HCT116 (cell line): ENCODE measurements around the gene C19orf85. TPM values are rescaled to one million over a fixed set of nuclear protein-coding genes. Genes with fewer than 3 reads are reported as not detected.

Experiments used
- ATAC-seq: fragments of 200-7000 bp; cut with Tn5 transposase; 2 replicates; pipeline ENCODE4 v1.9.1; 2020; ENCODE audit warnings: mild to moderate bottlenecking, moderate library complexity
- BruUV-seq: library from RNA; stranded (reverse); fragments of 400-500 nt; replicated peaks from 2 replicates; lab custom pipeline; 2021; lab: Mats Ljungman, UMichigan
- CTCF ChIA-PET: fragments of 300-600 bp; sonication (Branson Sonifier 250); formaldehyde crosslinking; loops from one replicate; lab custom pipeline; 2021; ENCODE audit warnings: antibody characterized with exemption; lab: Charles Lee
- POLR2A ChIA-PET: fragments of 300-600, 350-600 bp; sonication (Branson Sonifier 250); formaldehyde crosslinking; loops from one replicate; lab custom pipeline; 2021; ENCODE audit warnings: antibody characterized with exemption; lab: Charles Lee
- RAD21 ChIA-PET, 2 experiments: fragments of 300-600 bp; sonication (Branson Sonifier 250); formaldehyde crosslinking; loops; one replicate each; lab custom pipeline; 2023; ENCODE audit warnings: low total read pairs in 2 of 2; ENCODE audit not compliant: uncharacterized antibody in 2 of 2, unreplicated experiment in 2 of 2, low non-redundant PET in 1 of 2; lab: Charles Lee
- DNase-seq: peaks from one replicate; pipeline ENCODE4 v3.0.0-alpha.2; 2010; ENCODE audit warnings: low read depth, low spot score
- H2AFZ ChIP-seq: fragments of 200-600 bp; shearing (Covaris generic), sonication (generic); 2 replicates; pipeline ENCODE4 v1.6.1; 2017; ENCODE audit warnings: low read depth, mixed run types, mixed read lengths, antibody characterized with exemption, low read length; ENCODE audit not compliant: poor library complexity, severe bottlenecking
- H3K27ac ChIP-seq: 2 replicates; pipeline ENCODE4 v1.5.1; 2012; ENCODE audit warnings: low read depth, low read length
- H3K27me3 ChIP-seq: fragments of 200-600 bp; sonication (generic); 2 replicates; pipeline ENCODE4 v1.6.1; 2016; ENCODE audit warnings: mixed run types, low read length, mixed read lengths; ENCODE audit not compliant: insufficient read depth
- H3K36me3 ChIP-seq, 2 experiments: fragments of 200-500 bp in 1 of 2; fragments of 200-600 bp in 1 of 2; sonication (Bioruptor generic) in 1 of 2; sonication (generic) in 1 of 2; 2 replicates each; pipeline versions ENCODE4 v1.5.1 to v1.6.1; 2014 to 2016; ENCODE audit warnings: low read length in 2 of 2, inconsistent platforms in 1 of 2, mixed read lengths in 1 of 2, mixed run types in 1 of 2; ENCODE audit not compliant: insufficient read depth in 2 of 2, control insufficient read depth in 1 of 2
- H3K4me1 ChIP-seq, 2 experiments: fragments of 200-600 bp in 1 of 2; sonication (generic) in 1 of 2; 2 replicates each; pipeline versions ENCODE4 v1.5.1 to v1.6.1; 2012 to 2017; ENCODE audit warnings: low read length in 2 of 2, inconsistent platforms in 1 of 2, mild to moderate bottlenecking in 1 of 2, mixed read lengths in 1 of 2, mixed run types in 1 of 2, moderate library complexity in 1 of 2; ENCODE audit not compliant: insufficient read depth in 2 of 2, control insufficient read depth in 1 of 2
- H3K4me2 ChIP-seq: fragments of 200-600 bp; sonication (generic); 2 replicates; pipeline ENCODE4 v1.6.1; 2017; ENCODE audit warnings: mixed run types, low read length, mixed read lengths
- H3K4me3 ChIP-seq, 2 experiments: fragments of 200-600 bp in 1 of 2; sonication (generic) in 1 of 2; replicated peaks in 1 of 2; 2 replicates each; pipeline ENCODE4 v1.5.1; 2011 to 2016; ENCODE audit warnings: low read length in 2 of 2, control low read depth in 1 of 2, low read depth in 1 of 2, mild to moderate bottlenecking in 1 of 2, mixed read lengths in 1 of 2, mixed run types in 1 of 2
- H3K79me2 ChIP-seq: fragments of 200-600 bp; sonication (generic); 2 replicates; pipeline ENCODE4 v1.6.1; 2017; ENCODE audit warnings: mild to moderate bottlenecking, mixed run types, low read length, moderate library complexity, mixed read lengths; ENCODE audit not compliant: insufficient read depth
- H3K9ac ChIP-seq: fragments of 200-600 bp; sonication (generic); 2 replicates; pipeline ENCODE4 v1.6.1; 2016; ENCODE audit warnings: low read length, mixed read lengths
- H3K9me2 ChIP-seq: fragments of 200-600 bp; sonication (generic), shearing (Covaris generic); 2 replicates; pipeline ENCODE4 v1.6.1; 2017; ENCODE audit warnings: mixed run types, mild to moderate bottlenecking, moderate library complexity; ENCODE audit not compliant: insufficient read depth
- H3K9me3 ChIP-seq, 2 experiments: fragments of 200-500 bp in 1 of 2; fragments of 200-600 bp in 1 of 2; sonication (Bioruptor generic) in 1 of 2; sonication (generic) in 1 of 2; 2 replicates each; pipeline ENCODE4 v1.6.1; 2014 to 2017; ENCODE audit warnings: low read length in 2 of 2, mixed read lengths in 2 of 2, inconsistent platforms in 1 of 2, low read depth in 1 of 2, mild to moderate bottlenecking in 1 of 2, mixed run types in 1 of 2, moderate library complexity in 1 of 2; ENCODE audit not compliant: control insufficient read depth in 1 of 2, insufficient read depth in 1 of 2
- H4K20me1 ChIP-seq: fragments of 200-600 bp; sonication (generic), shearing (Covaris generic); 2 replicates; pipeline ENCODE4 v1.6.1; 2017; ENCODE audit warnings: mixed run types, mild to moderate bottlenecking, moderate library complexity; ENCODE audit not compliant: insufficient read depth
- EZH2 ChIP-seq: fragments of 200-600 bp; sonication (generic); IDR thresholded peaks from 2 replicates; pipeline ENCODE4 v1.6.1; 2017; ENCODE audit warnings: antibody characterized with exemption, mixed run types
- POLR2A ChIP-seq: IDR thresholded peaks from 2 replicates; pipeline ENCODE4 v1.7.0; 2011; ENCODE audit warnings: borderline replicate concordance; ENCODE audit not compliant: insufficient read depth, insufficient read length; ENCODE audit errors: extremely low read depth
- SP1 ChIP-seq: IDR thresholded peaks from 2 replicates; pipeline ENCODE4 v1.6.1; 2012; ENCODE audit warnings: low read depth
- intact Hi-C: fragments of 100-400 bp; cut with micrococcal nuclease; formaldehyde crosslinking; loops from 2 replicates; pipeline ENCODE4 v1.10.0; 2022
- total RNA-seq: library from RNA; stranded (reverse); gene quantifications from one replicate; pipeline ENCODE4 v1.2.1, GENCODE V29; 2021; ENCODE audit not compliant: unreplicated experiment
- TF ChIP-seq, protein P1 (sequence below): IDR thresholded peaks from 2 replicates; pipeline ENCODE4 v1.6.1; 2012; ENCODE audit warnings: low read depth
- TF ChIP-seq, protein P2 (sequence below), 3 experiments: fragments of 200-600 bp in 1 of 3; sonication (generic) in 1 of 3; IDR thresholded peaks in 2 of 3; conservative IDR thresholded peaks in 1 of 3; 2 replicates each; pipeline ENCODE4 v1.5.1; 2012 to 2017; ENCODE audit warnings: low read depth in 2 of 3, low read length in 2 of 3, antibody characterized with exemption in 1 of 3, borderline replicate concordance in 1 of 3, control low read depth in 1 of 3, mild to moderate bottlenecking in 1 of 3, mixed read lengths in 1 of 3, mixed run types in 1 of 3, moderate library complexity in 1 of 3; ENCODE audit not compliant: insufficient read depth in 1 of 3

C19orf85 gene
- total RNA-seq, 1 experiment from 2014 or later: 0.34 TPM

DNA sequence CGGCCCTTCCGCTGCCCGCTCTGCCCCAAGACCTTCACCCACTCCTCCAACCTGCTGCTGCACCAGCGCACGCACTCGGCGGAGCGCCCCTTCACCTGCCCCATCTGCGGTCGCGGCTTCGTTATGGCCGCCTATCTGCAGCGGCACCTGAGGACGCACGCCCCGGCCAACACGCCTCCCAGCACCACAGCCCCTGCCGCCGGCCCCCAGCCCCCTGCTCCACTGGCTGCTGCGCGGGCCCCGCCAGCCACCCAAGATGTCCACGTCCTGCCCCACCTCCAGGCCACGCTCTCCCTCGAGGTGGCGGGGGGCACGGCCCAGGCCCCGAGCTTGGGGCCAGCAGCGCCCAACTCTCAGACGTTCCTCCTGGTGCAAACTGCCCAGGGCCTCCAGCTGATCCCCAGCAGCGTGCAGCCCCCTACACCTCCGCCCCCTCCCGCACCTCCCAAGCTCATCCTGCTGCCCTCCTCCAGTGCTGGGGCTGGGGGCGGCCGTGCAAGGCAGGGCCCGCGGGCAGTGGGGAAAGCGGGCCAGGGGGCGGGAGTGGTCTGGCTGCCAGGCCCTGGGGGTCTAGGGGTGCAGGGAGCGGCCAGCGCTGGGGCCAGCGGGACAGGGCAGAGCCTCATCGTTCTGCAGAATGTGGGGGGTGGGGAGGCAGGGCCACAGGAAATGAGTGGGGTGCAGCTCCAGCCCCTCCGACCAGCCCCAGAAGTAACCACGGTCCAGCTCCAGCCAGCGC, 18.6 kb upstream of the C19orf85 start:
- Histone ChIP-seq H3K9ac (no peak overlapping the region), H3K9me3 (no peaks in the 10 kb centered on the region), H3K36me3 (no peaks in the 10 kb centered on the region), H4K20me1 (no peaks in the 10 kb centered on the region), H3K27ac (no peak overlapping the region)
- CTCF ChIA-PET: no interaction called here
- BruUV-seq: no TSS peak
- no peak for DNase-seq
- intact Hi-C loops: no loop called here
- TF ChIP-seq, protein P1, sequence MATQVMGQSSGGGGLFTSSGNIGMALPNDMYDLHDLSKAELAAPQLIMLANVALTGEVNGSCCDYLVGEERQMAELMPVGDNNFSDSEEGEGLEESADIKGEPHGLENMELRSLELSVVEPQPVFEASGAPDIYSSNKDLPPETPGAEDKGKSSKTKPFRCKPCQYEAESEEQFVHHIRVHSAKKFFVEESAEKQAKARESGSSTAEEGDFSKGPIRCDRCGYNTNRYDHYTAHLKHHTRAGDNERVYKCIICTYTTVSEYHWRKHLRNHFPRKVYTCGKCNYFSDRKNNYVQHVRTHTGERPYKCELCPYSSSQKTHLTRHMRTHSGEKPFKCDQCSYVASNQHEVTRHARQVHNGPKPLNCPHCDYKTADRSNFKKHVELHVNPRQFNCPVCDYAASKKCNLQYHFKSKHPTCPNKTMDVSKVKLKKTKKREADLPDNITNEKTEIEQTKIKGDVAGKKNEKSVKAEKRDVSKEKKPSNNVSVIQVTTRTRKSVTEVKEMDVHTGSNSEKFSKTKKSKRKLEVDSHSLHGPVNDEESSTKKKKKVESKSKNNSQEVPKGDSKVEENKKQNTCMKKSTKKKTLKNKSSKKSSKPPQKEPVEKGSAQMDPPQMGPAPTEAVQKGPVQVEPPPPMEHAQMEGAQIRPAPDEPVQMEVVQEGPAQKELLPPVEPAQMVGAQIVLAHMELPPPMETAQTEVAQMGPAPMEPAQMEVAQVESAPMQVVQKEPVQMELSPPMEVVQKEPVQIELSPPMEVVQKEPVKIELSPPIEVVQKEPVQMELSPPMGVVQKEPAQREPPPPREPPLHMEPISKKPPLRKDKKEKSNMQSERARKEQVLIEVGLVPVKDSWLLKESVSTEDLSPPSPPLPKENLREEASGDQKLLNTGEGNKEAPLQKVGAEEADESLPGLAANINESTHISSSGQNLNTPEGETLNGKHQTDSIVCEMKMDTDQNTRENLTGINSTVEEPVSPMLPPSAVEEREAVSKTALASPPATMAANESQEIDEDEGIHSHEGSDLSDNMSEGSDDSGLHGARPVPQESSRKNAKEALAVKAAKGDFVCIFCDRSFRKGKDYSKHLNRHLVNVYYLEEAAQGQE: no peak
- TF ChIP-seq POLR2A: no peak
- TF ChIP-seq, protein P2, sequence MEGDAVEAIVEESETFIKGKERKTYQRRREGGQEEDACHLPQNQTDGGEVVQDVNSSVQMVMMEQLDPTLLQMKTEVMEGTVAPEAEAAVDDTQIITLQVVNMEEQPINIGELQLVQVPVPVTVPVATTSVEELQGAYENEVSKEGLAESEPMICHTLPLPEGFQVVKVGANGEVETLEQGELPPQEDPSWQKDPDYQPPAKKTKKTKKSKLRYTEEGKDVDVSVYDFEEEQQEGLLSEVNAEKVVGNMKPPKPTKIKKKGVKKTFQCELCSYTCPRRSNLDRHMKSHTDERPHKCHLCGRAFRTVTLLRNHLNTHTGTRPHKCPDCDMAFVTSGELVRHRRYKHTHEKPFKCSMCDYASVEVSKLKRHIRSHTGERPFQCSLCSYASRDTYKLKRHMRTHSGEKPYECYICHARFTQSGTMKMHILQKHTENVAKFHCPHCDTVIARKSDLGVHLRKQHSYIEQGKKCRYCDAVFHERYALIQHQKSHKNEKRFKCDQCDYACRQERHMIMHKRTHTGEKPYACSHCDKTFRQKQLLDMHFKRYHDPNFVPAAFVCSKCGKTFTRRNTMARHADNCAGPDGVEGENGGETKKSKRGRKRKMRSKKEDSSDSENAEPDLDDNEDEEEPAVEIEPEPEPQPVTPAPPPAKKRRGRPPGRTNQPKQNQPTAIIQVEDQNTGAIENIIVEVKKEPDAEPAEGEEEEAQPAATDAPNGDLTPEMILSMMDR (IDR thresholded peaks at IDR 0.05 in 2 of 3, conservative IDR thresholded peaks at IDR 0.05 in 1 of 3; ENCODE audit: borderline replicate concordance in 1 of 3, insufficient read depth in 1 of 3, low read depth in 2 of 3, low read length in 2 of 3): no peak
- TF ChIP-seq SP1: no peak
- TF ChIP-seq EZH2: no peak
- TF ChIP-seq, all 23 proteins: peak for 0
- peaks cover 19% of the 10 kb centered on the region for H3K79me2 ChIP-seq
- H2AFZ ChIP-seq: no peak overlapping the region
- no peaks in the 10 kb centered on the region for H3K27me3 ChIP-seq
- RAD21 ChIA-PET: no interaction called here
- no peak overlapping the region for H3K4me3 ChIP-seq
- H3K9me2 ChIP-seq: no peaks in the 10 kb centered on the region
- no peak overlapping the region for H3K4me2 ChIP-seq
- POLR2A ChIA-PET: no interaction called here
- no peak for ATAC-seq
- H3K4me1 ChIP-seq: peaks cover 13 to 37% of the 10 kb centered on the region in 2 experiments
